ENCODE results near the gene SMARCA5. TPM values are rescaled to one million over a fixed set of nuclear protein-coding genes. Genes with fewer than 3 reads are reported as not detected.

Gene SMARCA5
- 7.5 and 8.4 TPM in 2 replicates for polyA plus RNA-seq (2012; rRNA removed)
- 10.2 and 12.6 TPM in 2 replicates for polyA plus RNA-seq (2012; cell fraction: cytosol; rRNA removed)
- polyA plus RNA-seq (2012; cell fraction: nucleus; rRNA removed), result 6.7 and 11.5 TPM in 2 replicates

GRCh38 chr4:143513314-143514168, at the start of gene SMARCA5:
TSS of gene SMARCA5 (plus strand) at chr4:143513702. CDS start at chr4:143513925, 223 bp downstream.
- H3K27ac ChIP-seq (ENCODE audit: low read depth in 2 of 2, low read length in 1 of 2), result peak within 1 kb of the TSS; percentile 95 to 96
- CTCF ChIA-PET, result interaction anchor here (0.6 kb wide), 1 partner anchor 131 kb away, joined by 3 read pairs; no protein-coding TSS in a partner anchor
- TF ChIP-seq JUND (IDR thresholded peaks at IDR 0.05) (no peak), EP300 (IDR thresholded peaks at IDR 0.05; ENCODE audit: borderline replicate concordance in 1 of 2, low read depth in 1 of 2, low read length in 1 of 2) (no peak), SIN3A (IDR thresholded peaks at IDR 0.05; ENCODE audit: borderline replicate concordance, low read depth, low read length) (no peak), EZH2phosphoT487 (IDR thresholded peaks at IDR 0.05; ENCODE audit: borderline replicate concordance, low read depth) (no peak), MAX (IDR thresholded peaks at IDR 0.05; ENCODE audit: low read depth) (peak; percentile 11), FOXJ3 (CRISPR knock-in tag; IDR thresholded peaks at IDR 0.05) (no peak), YY1 (IDR thresholded peaks at IDR 0.05; ENCODE audit: low read depth) (peak; percentile 75; the same call in 1 of the 2 replicates), SMC3 (IDR thresholded peaks at IDR 0.05; ENCODE audit: low read depth, low read length) (no peak), RAD21 (IDR thresholded peaks at IDR 0.05; ENCODE audit: low read length) (no peak), RCOR1 (IDR thresholded peaks at IDR 0.05; ENCODE audit: low read length) (no peak), GABPA (IDR thresholded peaks at IDR 0.05; ENCODE audit: low read depth) (peak; percentile 5; the same call in 1 of the 2 replicates), FOXM1 (IDR thresholded peaks at IDR 0.05; ENCODE audit: low read depth) (no peak), USF2 (IDR thresholded peaks at IDR 0.05; ENCODE audit: borderline replicate concordance, low read depth, low read length) (no peak), TEAD4 (IDR thresholded peaks at IDR 0.05; ENCODE audit: borderline replicate concordance, insufficient read depth) (no peak), CHD2 (IDR thresholded peaks at IDR 0.05; ENCODE audit: low read length, partially characterized antibody) (peak; percentile 99), NRF1 (IDR thresholded peaks at IDR 0.05; ENCODE audit: low read depth, low read length) (peak; percentile 51; the same call in 1 of the 2 replicates), RXRA (IDR thresholded peaks at IDR 0.05; ENCODE audit: borderline replicate concordance, low read depth) (no peak; the same call in 1 of the 2 replicates), MXI1 (IDR thresholded peaks at IDR 0.05; ENCODE audit: low read depth, low read length) (peak; percentile 71), GATA2 (CRISPR knock-in tag; IDR thresholded peaks at IDR 0.05) (peak; percentile 89), TCF12 (IDR thresholded peaks at IDR 0.05) (no peak), PBX3 (IDR thresholded peaks at IDR 0.05) (no peak), NFIC (IDR thresholded peaks at IDR 0.05; ENCODE audit: borderline replicate concordance) (no peak), ELF1 (IDR thresholded peaks at IDR 0.05) (peak; percentile 27; the same call in 1 of the 2 replicates), FOSL2 (IDR thresholded peaks at IDR 0.05; ENCODE audit: borderline replicate concordance, low read depth) (no peak), MEF2A (IDR thresholded peaks at IDR 0.05; ENCODE audit: borderline replicate concordance, low read depth) (no peak), TAF1 (IDR thresholded peaks at IDR 0.05; ENCODE audit: borderline replicate concordance, low read depth, low read length) (peak; percentile 70; the same call in 1 of the 2 replicates)
- TF ChIP-seq, protein P1, sequence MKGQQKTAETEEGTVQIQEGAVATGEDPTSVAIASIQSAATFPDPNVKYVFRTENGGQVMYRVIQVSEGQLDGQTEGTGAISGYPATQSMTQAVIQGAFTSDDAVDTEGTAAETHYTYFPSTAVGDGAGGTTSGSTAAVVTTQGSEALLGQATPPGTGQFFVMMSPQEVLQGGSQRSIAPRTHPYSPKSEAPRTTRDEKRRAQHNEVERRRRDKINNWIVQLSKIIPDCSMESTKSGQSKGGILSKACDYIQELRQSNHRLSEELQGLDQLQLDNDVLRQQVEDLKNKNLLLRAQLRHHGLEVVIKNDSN (IDR thresholded peaks at IDR 0.05; ENCODE audit: borderline replicate concordance, low read depth), result no peak
- TF ChIP-seq, protein P2, sequence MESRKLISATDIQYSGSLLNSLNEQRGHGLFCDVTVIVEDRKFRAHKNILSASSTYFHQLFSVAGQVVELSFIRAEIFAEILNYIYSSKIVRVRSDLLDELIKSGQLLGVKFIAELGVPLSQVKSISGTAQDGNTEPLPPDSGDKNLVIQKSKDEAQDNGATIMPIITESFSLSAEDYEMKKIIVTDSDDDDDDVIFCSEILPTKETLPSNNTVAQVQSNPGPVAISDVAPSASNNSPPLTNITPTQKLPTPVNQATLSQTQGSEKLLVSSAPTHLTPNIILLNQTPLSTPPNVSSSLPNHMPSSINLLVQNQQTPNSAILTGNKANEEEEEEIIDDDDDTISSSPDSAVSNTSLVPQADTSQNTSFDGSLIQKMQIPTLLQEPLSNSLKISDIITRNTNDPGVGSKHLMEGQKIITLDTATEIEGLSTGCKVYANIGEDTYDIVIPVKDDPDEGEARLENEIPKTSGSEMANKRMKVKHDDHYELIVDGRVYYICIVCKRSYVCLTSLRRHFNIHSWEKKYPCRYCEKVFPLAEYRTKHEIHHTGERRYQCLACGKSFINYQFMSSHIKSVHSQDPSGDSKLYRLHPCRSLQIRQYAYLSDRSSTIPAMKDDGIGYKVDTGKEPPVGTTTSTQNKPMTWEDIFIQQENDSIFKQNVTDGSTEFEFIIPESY (IDR thresholded peaks at IDR 0.05; ENCODE audit: borderline replicate concordance, low read depth), result peak; percentile 96

More at GRCh38 chr4:143513314-143514168, at the start of gene SMARCA5:
- H2AFZ ChIP-seq (ENCODE audit: low read depth), result peak within 1 kb of the TSS; percentile 83
- H4K20me1 ChIP-seq (ENCODE audit: insufficient read depth), result peaks cover 40% of the 10 kb centered on the region
- H3K36me3 ChIP-seq (replicated peaks in 1 of 2; ENCODE audit: control insufficient read depth in 1 of 2, insufficient read depth in 2 of 2, low read length in 1 of 2), result peaks cover 20 to 26% of the 10 kb centered on the region in 2 experiments
- peak within 1 kb of the TSS; percentile 88 for H3K9ac ChIP-seq
- H3K9me3 ChIP-seq, result no peaks in the 10 kb centered on the region
- H3K4me1 ChIP-seq (ENCODE audit: control insufficient read depth in 1 of 2, insufficient read depth in 2 of 2, low read depth in 1 of 2, low read length in 1 of 2), result peaks cover 0 to 9% of the 10 kb centered on the region in 2 experiments; a peak in 2 of 4 replicates
- no peaks in the 10 kb centered on the region for H3K9me2 ChIP-seq
- peak within 1 kb of the TSS; percentile 84 for H3K4me2 ChIP-seq
- H3K4me3 ChIP-seq (ENCODE audit: low read depth in 2 of 2, low read length in 1 of 2), result peak within 1 kb of the TSS; percentile 79 to 96
- 2% methylated on average over 25 of the region's 86 CpGs for WGBS (ENCODE audit: low lambda C conversion rate)
- H3F3A ChIP-seq (replicated peaks; ENCODE audit: insufficient read depth), result peaks cover 14% of the 10 kb centered on the region
- peak; percentile 93 for DNase-seq
- peaks cover 49% of the 10 kb centered on the region for H3K79me2 ChIP-seq (ENCODE audit: insufficient read depth)
- POLR2A ChIA-PET, result interaction anchor here (0.6 to 1.5 kb wide), 3 partner anchors 14 to 176 kb away, joined by 3 to 6 read pairs (median 3); partner anchors contain the start of gene GAB1
- no peaks in the 10 kb centered on the region for H3K27me3 ChIP-seq (ENCODE audit: insufficient read depth)
